MCF 10A (cell line): Measurements from ENCODE around the gene TGFBI. TPM values are rescaled to one million over a fixed set of nuclear protein-coding genes. Genes with fewer than 3 reads are reported as not detected.

ENCODE experiments used
- BruUV-seq: library from RNA; stranded (reverse); fragments of 400-500 nt; replicated peaks from 2 replicates; lab custom pipeline; 2021; lab: Mats Ljungman, UMichigan
- CTCF ChIA-PET: fragments of 300-600 bp; sonication (Branson Sonifier 250); formaldehyde crosslinking; extraction: SDS; loops from one replicate; lab custom pipeline; 2021; ENCODE audit warnings: antibody characterized with exemption, inconsistent platforms; lab: Yijun Ruan, JAX
- POLR2A ChIA-PET: fragments of 300-600, 350-650 bp; sonication (Branson Sonifier 250); formaldehyde crosslinking; extraction: SDS; loops from one replicate; lab custom pipeline; 2020; ENCODE audit warnings: antibody characterized with exemption, inconsistent platforms; lab: Yijun Ruan, JAX
- DNase-seq: peaks from one replicate; pipeline ENCODE4 v3.0.0-alpha.2; 2018; ENCODE audit not compliant: unreplicated experiment
- H3K27ac Mint-ChIP-seq: one replicate; pipeline ENCODE4 v1.8.0; 2022; ENCODE audit warnings: mild to moderate bottlenecking, low read depth, mixed read lengths; ENCODE audit not compliant: unreplicated experiment
- H3K27me3 Mint-ChIP-seq: one replicate; pipeline ENCODE4 v1.8.0; 2022; ENCODE audit warnings: mixed read lengths; ENCODE audit not compliant: insufficient read depth, unreplicated experiment
- H3K36me3 Mint-ChIP-seq: one replicate; pipeline ENCODE4 v1.8.0; 2022; ENCODE audit warnings: mild to moderate bottlenecking, moderate library complexity, mixed read lengths; ENCODE audit not compliant: insufficient read depth, unreplicated experiment
- H3K4me1 Mint-ChIP-seq: one replicate; pipeline ENCODE4 v1.8.0; 2022; ENCODE audit warnings: mixed read lengths; ENCODE audit not compliant: insufficient read depth, unreplicated experiment
- H3K4me3 Mint-ChIP-seq: one replicate; pipeline ENCODE4 v1.8.0; 2022; ENCODE audit warnings: mild to moderate bottlenecking, moderate library complexity, mixed read lengths; ENCODE audit not compliant: unreplicated experiment
- H3K9me3 Mint-ChIP-seq: one replicate; pipeline ENCODE4 v1.8.0; 2022; ENCODE audit warnings: mixed read lengths; ENCODE audit not compliant: unreplicated experiment
- intact Hi-C: fragments of 100-400 bp; cut with micrococcal nuclease; formaldehyde crosslinking; loops from 2 replicates; pipeline ENCODE4 v1.14.1; 2022
- total RNA-seq: library from RNA; stranded (reverse); gene quantifications from 2 replicates; pipeline ENCODE4 v1.2.3, GENCODE V29; 2022
- TF ChIP-seq, protein P1 (sequence below): fragments of 200-600 bp; IDR thresholded peaks from one replicate; pipeline ENCODE4 v1.8.0; 2022; ENCODE audit warnings: antibody characterized with exemption, mild to moderate bottlenecking; ENCODE audit not compliant: unreplicated experiment

The TGFBI gene
- total RNA-seq, 1 experiment from 2014 or later = 892 TPM

DNA sequence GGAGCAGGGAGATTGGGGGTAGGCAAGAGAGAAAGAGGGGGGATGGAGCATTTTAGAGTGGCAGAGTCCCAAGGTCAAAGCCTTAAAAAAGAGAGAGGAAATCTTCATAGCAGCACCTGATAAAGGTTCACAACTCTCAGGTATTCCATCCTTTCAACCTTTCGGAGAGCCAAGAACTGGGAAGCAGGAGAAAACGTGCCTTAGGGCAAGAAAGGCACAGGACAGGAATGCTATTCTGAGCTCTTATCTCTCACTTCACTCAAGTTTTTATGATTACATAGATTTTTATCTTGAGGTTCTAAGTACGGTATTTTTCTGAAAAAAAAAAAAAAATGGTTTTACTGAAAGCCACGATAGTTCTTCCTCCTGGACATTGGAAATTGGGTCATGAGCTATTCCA lies 69.4 kb downstream of the TGFBI start:
- Mint-ChIP-seq H3K9me3 (no peaks in the 10 kb centered on the region), H3K27me3 (no peaks in the 10 kb centered on the region), H3K27ac (no peak overlapping the region), H3K4me1 (no peaks in the 10 kb centered on the region), H3K4me3 (no peak overlapping the region), H3K36me3 (no peaks in the 10 kb centered on the region)
- intact Hi-C loops = no loop called here
- ChIA-PET CTCF (interaction anchor here (0.6 to 4.9 kb wide), 3 partner anchors 15 to 76 kb away, joined by 4 to 31 read pairs (median 4); no protein-coding TSS in a partner anchor), POLR2A (interaction anchor here (1.2 kb wide), 1 partner anchor 11 kb away, joined by 4 read pairs; no protein-coding TSS in a partner anchor)
- TF ChIP-seq, protein P1, sequence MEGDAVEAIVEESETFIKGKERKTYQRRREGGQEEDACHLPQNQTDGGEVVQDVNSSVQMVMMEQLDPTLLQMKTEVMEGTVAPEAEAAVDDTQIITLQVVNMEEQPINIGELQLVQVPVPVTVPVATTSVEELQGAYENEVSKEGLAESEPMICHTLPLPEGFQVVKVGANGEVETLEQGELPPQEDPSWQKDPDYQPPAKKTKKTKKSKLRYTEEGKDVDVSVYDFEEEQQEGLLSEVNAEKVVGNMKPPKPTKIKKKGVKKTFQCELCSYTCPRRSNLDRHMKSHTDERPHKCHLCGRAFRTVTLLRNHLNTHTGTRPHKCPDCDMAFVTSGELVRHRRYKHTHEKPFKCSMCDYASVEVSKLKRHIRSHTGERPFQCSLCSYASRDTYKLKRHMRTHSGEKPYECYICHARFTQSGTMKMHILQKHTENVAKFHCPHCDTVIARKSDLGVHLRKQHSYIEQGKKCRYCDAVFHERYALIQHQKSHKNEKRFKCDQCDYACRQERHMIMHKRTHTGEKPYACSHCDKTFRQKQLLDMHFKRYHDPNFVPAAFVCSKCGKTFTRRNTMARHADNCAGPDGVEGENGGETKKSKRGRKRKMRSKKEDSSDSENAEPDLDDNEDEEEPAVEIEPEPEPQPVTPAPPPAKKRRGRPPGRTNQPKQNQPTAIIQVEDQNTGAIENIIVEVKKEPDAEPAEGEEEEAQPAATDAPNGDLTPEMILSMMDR = no peak
- no TSS peak for BruUV-seq
- DNase-seq = no peak

DNA sequence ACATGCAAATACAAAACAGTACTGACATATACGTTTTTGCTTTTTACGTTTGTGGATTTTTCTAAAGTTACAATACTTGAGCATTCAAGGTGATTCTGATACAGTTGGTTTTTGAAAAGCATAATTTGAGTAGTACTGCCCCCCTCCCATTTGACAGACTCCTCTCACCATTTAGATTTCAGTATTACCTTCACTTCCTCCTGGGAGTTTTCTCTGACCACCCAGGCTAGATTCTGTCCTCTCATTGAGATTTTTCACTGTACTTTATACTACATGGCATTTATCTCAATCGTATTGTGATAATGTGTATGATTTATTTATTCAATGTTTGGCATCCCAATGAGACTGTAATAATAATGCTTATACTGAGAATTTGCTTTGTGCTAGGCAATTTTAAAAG lies 71.1 kb downstream of the TGFBI start:
- POLR2A ChIA-PET = interaction anchor here (0.6 to 1.4 kb wide), 4 partner anchors 9 to 208 kb away, joined by 3 to 4 read pairs (median 4); partner anchors contain the start of gene SMAD5
- H3K36me3 Mint-ChIP-seq = no peaks in the 10 kb centered on the region
- intact Hi-C loops = no loop called here
- no peaks in the 10 kb centered on the region for H3K4me1 Mint-ChIP-seq
- no TSS peak for BruUV-seq
- no peak overlapping the region for H3K4me3 Mint-ChIP-seq
- H3K27me3 Mint-ChIP-seq = no peaks in the 10 kb centered on the region
- CTCF ChIA-PET = interaction anchor here (0.5 to 4.9 kb wide), 8 partner anchors 13 to 1251 kb away, joined by 3 to 31 read pairs (median 4); no protein-coding TSS in a partner anchor
- H3K27ac Mint-ChIP-seq = no peak overlapping the region
- TF ChIP-seq, protein P1 = no peak
- no peak for DNase-seq
- no peaks in the 10 kb centered on the region for H3K9me3 Mint-ChIP-seq

DNA sequence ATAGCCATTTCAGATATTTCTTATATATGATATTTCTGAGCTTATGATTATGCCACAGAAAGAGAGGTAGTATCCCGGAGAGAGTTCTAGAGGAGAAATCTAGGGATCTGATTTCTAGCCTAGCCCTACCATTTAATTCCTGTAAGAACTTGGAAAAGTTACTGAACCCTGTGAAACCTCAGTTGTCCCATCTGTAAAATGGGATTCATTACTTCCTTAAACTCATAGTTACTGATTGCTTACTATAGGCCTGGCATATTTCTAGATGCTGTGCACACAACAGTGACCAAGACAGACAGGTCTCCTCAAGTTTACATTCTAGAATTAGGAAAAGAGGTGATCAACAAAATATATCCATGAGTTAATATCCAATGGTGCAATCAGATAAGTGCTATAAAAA lies 73.1 kb downstream of the TGFBI start:
- ChIA-PET CTCF (interaction anchor here (1.0 to 4.9 kb wide), 4 partner anchors 19 to 550 kb away, joined by 3 to 31 read pairs (median 6); no protein-coding TSS in a partner anchor), POLR2A (interaction anchor here (0.7 kb wide), 1 partner anchor 146 kb away, joined by 3 read pairs; no protein-coding TSS in a partner anchor)
- Mint-ChIP-seq H3K27ac (no peak overlapping the region), H3K4me3 (no peak overlapping the region), H3K4me1 (no peaks in the 10 kb centered on the region), H3K27me3 (no peaks in the 10 kb centered on the region), H3K36me3 (no peaks in the 10 kb centered on the region), H3K9me3 (no peaks in the 10 kb centered on the region)
- intact Hi-C loops = no loop called here
- no peak for DNase-seq
- BruUV-seq = no TSS peak
- TF ChIP-seq, protein P1 = no peak

DNA sequence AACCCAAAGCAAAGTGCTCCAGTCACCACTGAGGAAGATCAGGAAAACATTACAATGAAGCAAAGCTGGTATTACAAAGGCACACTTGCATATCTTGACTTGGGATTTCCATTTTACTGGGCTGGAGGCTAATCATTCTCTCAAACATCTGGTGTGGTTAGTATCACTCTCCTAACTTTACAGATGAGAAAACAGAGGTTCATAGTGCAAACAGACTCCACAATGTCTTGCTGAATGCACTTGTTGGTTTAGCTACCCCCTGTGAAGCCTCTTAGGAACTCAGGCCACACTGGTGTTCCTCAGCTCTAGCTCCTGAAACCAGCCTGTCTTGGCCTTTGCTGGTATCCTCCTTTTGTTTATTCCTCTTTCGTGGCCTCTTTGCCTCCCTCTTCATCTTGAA lies 74.3 kb downstream of the TGFBI start:
- POLR2A ChIA-PET = no interaction called here
- Mint-ChIP-seq H3K27ac (no peak overlapping the region), H3K9me3 (no peaks in the 10 kb centered on the region), H3K4me1 (peaks cover 10% of the 10 kb centered on the region), H3K4me3 (no peak overlapping the region), H3K36me3 (no peaks in the 10 kb centered on the region), H3K27me3 (no peaks in the 10 kb centered on the region)
- CTCF ChIA-PET = interaction anchor here (0.5 to 3.7 kb wide), 8 partner anchors 21 to 198 kb away, joined by 3 to 14 read pairs (median 3); partner anchors contain the start of gene SMAD5
- intact Hi-C loops = no loop called here
- TF ChIP-seq, protein P1 = no peak
- no peak for DNase-seq
- no TSS peak for BruUV-seq
